ENCODE data around the gene RBM33.

RBM33 gene

GRCh38 chr7:155821851-155822250 is 177.4 kb downstream of the RBM33 start:
- no peaks in the 10 kb centered on the region for H3K79me2 ChIP-seq (ENCODE audit: insufficient read depth, low read length)
- no peak overlapping the region for H3K4me3 ChIP-seq (ENCODE audit: low read depth, low read length, poor library complexity, severe bottlenecking)

GRCh38 chr7:155824227-155824886 is 179.9 kb downstream of the RBM33 start:
- Histone ChIP-seq H3K4me1 (ENCODE audit: insufficient read depth, low read length, severe bottlenecking) (no peaks in the 10 kb centered on the region), H3K4me3 (ENCODE audit: low read depth, low read length, poor library complexity, severe bottlenecking) (no peak overlapping the region), H3K4me2 (ENCODE audit: low read length) (no peak overlapping the region), H3K9ac (ENCODE audit: low read length) (no peak overlapping the region), H2AFZ (ENCODE audit: low read length) (no peak overlapping the region), H3F3A (ENCODE audit: insufficient read depth, low read length) (no peaks in the 10 kb centered on the region), H3K27ac (ENCODE audit: low read depth, low read length, poor library complexity, severe bottlenecking) (no peak overlapping the region), H3K9me2 (ENCODE audit: low read depth, low read length) (no peaks in the 10 kb centered on the region), H3K27me3 (ENCODE audit: insufficient read depth, low read length) (peaks cover 4% of the 10 kb centered on the region; the same call in 1 of the 2 replicates), H3K9me3 (ENCODE audit: low read length) (no peaks in the 10 kb centered on the region), H3K36me3 (ENCODE audit: insufficient read depth, low read length) (no peaks in the 10 kb centered on the region), H4K20me1 (ENCODE audit: insufficient read depth, low read length) (no peaks in the 10 kb centered on the region), H3K79me2 (ENCODE audit: insufficient read depth, low read length) (no peaks in the 10 kb centered on the region)
- TF ChIP-seq CTCF (IDR thresholded peaks at IDR 0.05; ENCODE audit: low read length) (no peak), EZH2 (IDR thresholded peaks at IDR 0.05; ENCODE audit: borderline replicate concordance, low read length) (no peak)

More at GRCh38 chr7:155821851-155822250, 177.4 kb downstream of the RBM33 start:
- no peaks in the 10 kb centered on the region for H3K4me1 ChIP-seq (ENCODE audit: insufficient read depth, low read length, severe bottlenecking)
- H3K9me3 ChIP-seq (ENCODE audit: low read length), result no peaks in the 10 kb centered on the region
- H3F3A ChIP-seq (ENCODE audit: insufficient read depth, low read length), result no peaks in the 10 kb centered on the region
- H3K9ac ChIP-seq (ENCODE audit: low read length), result no peak overlapping the region
- peaks cover 4% of the 10 kb centered on the region; the same call in 1 of the 2 replicates for H3K27me3 ChIP-seq (ENCODE audit: insufficient read depth, low read length)
- H2AFZ ChIP-seq (ENCODE audit: low read length), result no peak overlapping the region
- TF ChIP-seq CTCF (IDR thresholded peaks at IDR 0.05; ENCODE audit: low read length) (no peak), EZH2 (IDR thresholded peaks at IDR 0.05; ENCODE audit: borderline replicate concordance, low read length) (no peak)
- H3K27ac ChIP-seq (ENCODE audit: low read depth, low read length, poor library complexity, severe bottlenecking), result no peak overlapping the region
- no peaks in the 10 kb centered on the region for H3K36me3 ChIP-seq (ENCODE audit: insufficient read depth, low read length)
- no peaks in the 10 kb centered on the region for H3K9me2 ChIP-seq (ENCODE audit: low read depth, low read length)
- no peak overlapping the region for H3K4me2 ChIP-seq (ENCODE audit: low read length)
- H4K20me1 ChIP-seq (ENCODE audit: insufficient read depth, low read length), result no peaks in the 10 kb centered on the region

GRCh38 chr7:155825336-155825735 is 180.9 kb downstream of the RBM33 start:
- H3K4me2 ChIP-seq (ENCODE audit: low read length), result no peak overlapping the region

More at GRCh38 chr7:155825336-155825735, 180.9 kb downstream of the RBM33 start:
- Histone ChIP-seq H3K79me2 (ENCODE audit: insufficient read depth, low read length) (no peaks in the 10 kb centered on the region), H3K4me3 (ENCODE audit: low read depth, low read length, poor library complexity, severe bottlenecking) (no peak overlapping the region), H3K36me3 (ENCODE audit: insufficient read depth, low read length) (no peaks in the 10 kb centered on the region), H3K27me3 (ENCODE audit: insufficient read depth, low read length) (peaks cover 4% of the 10 kb centered on the region; the same call in 1 of the 2 replicates), H3F3A (ENCODE audit: insufficient read depth, low read length) (no peaks in the 10 kb centered on the region), H3K9me3 (ENCODE audit: low read length) (no peaks in the 10 kb centered on the region), H4K20me1 (ENCODE audit: insufficient read depth, low read length) (no peaks in the 10 kb centered on the region), H3K9me2 (ENCODE audit: low read depth, low read length) (no peaks in the 10 kb centered on the region), H2AFZ (ENCODE audit: low read length) (no peak overlapping the region), H3K9ac (ENCODE audit: low read length) (no peak overlapping the region), H3K4me1 (ENCODE audit: insufficient read depth, low read length, severe bottlenecking) (no peaks in the 10 kb centered on the region), H3K27ac (ENCODE audit: low read depth, low read length, poor library complexity, severe bottlenecking) (no peak overlapping the region)
- TF ChIP-seq CTCF (IDR thresholded peaks at IDR 0.05; ENCODE audit: low read length), result no peak
- TF ChIP-seq EZH2 (IDR thresholded peaks at IDR 0.05; ENCODE audit: borderline replicate concordance, low read length), result no peak
